NCI-H2196 treated with DMSO at 0.1 percent for 48 hours (cell line): ENCODE results near the gene HOXD9.

Experiments used
- DNase-seq: peaks from one replicate; lab custom pipeline; 2025; ENCODE audit not compliant: unreplicated experiment; lab: John Stamatoyannopoulos, UW

The HOXD9 gene

DNA sequence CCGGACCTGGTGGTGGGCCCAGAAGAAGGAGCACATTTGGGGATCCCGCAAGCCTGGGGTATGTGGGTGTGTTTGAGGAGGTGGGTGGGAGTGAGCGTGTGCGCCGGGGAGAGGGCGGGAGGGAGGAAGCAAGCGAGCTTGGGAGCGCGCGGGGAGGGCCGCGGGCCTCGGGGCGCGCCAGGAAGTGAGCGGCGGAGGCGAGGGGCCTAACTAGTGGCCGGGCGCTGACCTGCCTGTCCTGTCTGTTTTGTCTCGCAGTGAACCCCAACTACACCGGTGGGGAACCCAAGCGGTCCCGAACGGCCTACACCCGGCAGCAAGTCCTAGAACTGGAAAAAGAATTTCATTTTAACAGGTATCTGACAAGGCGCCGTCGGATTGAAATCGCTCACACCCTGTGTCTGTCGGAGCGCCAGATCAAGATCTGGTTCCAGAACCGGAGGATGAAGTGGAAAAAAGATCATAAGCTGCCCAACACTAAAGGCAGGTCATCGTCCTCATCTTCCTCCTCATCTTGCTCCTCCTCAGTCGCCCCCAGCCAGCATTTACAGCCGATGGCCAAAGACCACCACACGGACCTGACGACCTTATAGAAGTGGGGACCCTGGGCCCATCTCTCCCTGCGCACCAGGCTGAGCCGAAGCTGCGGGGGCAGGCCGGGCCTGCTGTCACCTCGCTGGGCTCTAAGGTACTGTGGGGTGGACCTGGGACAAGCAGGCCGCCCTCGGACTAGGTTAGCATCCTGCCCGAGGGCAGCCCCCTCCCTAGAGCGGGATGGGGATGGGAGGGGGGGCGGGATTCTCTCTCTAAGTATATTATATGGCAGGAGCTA lies 30.0 kb downstream of the HOXD9 start:
- no peak for DNase-seq

DNA sequence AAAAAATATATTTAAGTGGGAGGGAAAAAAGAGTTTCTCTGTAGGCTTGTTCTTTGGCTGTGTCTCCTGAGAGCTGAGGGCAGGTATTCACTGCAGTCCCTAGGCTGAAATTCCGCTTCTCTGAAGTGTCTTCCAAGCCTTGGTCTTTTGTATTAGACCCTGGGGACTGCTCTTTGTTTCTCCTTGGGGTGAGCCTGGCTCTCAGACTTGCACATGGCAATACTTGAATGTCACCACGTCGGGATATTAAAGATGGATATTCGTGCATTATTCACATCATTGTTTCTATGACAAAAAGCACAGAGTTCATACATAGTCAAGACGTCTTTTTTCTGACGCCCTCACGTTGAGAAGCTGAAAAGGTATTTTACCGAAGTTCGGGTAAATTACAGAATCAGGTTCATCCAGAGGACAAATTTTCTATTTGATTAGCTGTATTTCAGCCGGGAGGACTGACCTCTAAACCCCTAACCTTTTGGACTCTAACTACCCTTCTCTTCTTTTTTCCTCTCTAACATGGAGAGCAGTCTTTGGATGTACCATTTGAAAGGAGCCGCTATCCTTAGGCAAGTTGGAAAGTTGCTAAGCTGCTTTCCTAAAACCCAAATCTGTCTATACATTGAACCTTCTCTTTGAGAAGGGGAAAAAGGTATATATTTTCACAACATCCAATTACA lies 32.2 kb downstream of the HOXD9 start:
- no peak for DNase-seq

DNA sequence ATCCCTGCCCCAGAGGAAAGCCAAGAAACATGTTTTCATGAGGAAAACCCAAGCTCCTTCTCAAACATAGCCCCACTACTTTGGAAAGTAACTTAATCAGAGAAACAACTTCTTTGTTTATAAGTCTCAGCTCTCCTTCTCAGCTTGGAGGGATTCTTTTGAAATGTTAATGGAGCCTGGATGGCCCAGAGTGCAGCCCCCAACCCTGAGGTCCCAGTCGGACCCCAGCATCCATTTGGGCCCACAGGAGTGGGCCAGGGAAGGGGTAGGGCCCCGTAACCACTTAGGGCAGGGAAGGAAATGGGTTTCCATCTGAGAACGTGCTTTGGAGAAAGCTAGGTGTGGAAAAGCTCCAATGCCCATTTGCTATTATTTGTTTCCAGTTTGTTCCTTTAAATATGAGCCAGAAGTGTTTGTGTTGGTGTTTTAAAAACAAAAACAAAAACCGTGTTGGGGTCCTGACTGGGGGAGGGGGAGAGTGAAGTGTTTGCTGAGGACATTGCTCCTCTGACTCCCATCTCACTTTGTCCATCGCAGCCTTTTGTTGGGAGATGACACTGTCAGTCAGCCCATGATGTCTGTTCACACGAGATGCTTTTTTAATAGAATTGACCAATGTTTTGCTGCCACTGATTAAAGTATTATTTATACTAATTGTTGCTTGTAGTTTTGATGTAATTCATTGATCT lies 33.0 kb downstream of the HOXD9 start:
- DNase-seq = no peak

DNA sequence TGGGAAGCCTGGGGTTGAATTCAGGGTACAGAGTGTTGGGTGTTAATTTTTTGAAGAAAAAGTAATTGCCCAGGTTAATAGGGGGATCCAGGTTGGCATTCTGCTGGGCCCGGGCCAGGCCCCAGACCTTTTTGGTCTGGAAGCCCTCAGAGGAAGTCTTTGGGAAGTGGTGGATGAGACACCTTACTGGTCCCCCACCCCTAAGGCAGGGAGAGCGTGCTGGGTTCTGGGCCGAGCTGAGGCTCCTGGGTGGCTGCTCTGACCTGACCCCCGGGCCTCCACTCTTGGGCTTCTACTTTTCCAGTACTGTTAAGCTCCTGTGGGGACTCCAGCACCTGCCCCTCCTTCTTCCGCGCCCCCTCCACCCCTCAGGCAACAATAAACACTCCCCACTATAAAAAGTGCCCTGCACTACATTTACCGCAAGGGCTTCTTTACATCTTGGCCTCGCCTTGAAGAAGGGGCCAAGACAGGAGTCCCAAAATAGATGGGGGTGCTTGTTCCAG lies 33.8 kb downstream of the HOXD9 start:
- DNase-seq = no peak

DNA sequence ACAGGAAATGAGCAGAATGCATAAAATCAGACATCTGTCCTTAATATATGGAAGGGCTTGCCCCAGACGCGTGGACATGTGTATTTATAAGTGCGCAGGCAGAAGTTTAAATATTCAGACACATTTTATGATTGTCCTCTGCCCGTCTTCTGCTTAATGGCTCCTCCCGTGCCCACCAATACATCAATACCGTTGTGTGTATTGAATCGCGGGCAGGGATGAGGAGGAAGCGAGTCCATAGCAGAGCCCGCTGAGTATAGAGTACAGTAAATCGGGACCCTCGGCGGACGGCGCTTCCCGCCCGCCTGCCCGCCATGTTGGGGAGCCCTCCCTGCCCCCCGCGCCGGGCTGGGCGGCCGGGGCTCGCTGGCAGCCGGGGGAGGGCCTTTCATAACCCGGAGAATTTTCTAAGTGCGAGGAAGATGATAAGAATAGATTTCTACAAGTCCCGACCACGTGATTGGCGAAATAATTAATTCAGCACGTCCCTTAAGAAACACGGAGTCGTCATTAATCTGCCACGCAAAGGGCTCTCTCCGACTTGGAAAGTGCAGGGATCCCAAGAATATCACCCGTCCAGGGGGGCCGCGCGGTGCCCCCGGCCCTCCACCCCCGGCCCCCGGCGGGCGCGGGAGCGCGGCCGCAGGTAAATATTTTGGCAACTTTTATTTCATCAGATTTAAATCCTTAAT lies 34.4 kb downstream of the HOXD9 start, which contains the start of gene HOXD3:
Gene HOXD3 (plus strand): TSS at position 501 of the 692 bp plus-strand sequence. CDS start 11,808 bp downstream, outside the sequence.
- no peak for DNase-seq

DNA sequence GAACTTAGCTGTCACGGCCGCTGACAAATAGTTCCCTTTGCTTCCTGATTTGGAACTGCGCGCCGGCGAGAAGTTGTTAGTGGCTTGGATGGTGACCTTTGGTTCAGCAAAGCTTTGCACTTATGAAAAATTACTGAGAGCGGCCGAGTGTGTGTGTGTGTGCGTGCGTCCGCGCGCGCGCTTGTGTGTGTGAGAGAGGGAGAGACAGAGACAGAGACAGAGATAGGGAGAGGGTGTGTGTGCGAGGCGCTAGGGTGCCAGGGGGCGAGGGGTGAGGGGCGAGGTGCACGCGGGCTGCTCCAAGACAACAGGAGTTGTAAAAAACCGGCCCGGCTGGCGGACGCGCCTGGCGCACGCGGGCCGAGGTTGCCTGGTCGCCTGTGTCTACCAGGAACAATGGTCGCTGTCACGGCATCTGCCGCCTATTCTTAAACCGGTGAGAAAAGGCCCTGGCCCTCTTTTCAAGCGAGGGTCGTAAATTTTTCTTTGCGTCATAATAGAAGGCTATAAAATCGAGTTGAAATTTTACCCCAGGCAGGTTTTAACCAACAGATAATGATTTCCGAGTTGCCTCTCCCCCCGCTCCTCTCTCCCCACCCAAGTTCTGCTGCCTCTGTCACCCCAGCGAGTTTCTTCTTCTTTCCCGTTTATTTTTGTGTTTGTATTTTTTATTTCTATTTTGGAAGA lies 35.1 kb downstream of the HOXD9 start:
- DNase-seq = no peak

DNA sequence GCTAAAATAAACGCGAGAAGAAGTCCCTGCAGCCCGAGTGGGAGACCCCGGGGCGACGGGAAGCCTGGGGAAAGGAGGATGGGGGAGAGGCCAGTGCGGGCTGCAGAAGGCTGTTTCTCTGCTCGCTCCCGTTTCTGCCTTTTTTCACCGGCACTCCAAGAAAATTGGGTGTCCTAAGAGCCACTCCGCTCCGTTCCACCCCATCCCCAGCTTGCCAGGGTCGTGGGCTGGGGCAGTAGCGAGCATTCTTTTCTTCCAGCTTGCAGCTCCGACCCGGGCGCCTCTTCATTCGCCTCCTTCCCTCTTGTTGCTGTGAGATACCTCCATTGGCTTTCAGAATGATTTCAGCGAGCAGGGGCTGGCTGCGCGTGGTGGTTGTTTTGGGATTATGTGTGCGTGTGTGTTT lies 35.7 kb downstream of the HOXD9 start:
- no peak for DNase-seq

DNA sequence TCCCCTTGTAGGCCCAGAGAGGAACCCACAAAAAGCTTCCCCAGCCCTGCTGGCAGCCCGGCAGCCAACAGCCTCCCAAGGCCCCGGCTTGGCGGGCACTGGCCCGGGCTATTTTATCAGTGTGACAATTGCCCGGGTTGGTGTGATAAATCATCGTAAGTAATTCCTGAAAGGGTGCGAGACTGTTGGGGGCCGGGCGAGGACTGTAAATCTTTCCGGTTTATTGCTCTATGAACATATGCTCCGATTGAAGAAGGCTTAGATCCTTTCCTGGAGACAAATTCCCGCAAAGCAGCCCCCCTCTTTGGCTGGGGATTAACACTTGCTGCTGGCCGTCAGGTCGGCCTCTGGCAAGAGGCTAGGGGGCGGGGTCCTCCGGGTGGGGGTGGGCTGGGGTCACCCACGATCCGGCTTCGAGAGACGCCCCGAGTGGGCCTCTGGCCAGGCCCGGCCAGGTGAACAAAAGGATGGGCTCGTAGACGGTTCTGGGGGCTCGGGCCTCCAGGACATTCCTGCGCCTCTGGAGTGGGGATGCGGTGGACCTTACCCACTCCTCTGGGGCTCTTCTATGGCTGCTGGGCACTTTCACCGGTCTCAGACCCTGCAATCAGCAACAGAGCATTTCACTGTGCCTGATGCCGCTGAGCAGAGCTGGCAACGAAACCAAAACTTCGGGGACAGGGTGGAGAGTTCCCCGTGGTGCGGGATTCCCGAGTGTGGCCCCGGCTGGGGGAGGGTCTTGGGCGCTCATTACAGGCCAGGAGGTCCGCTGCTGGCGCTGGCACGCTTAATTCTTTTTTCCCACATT lies 36.5 kb downstream of the HOXD9 start:
- DNase-seq = no peak

DNA sequence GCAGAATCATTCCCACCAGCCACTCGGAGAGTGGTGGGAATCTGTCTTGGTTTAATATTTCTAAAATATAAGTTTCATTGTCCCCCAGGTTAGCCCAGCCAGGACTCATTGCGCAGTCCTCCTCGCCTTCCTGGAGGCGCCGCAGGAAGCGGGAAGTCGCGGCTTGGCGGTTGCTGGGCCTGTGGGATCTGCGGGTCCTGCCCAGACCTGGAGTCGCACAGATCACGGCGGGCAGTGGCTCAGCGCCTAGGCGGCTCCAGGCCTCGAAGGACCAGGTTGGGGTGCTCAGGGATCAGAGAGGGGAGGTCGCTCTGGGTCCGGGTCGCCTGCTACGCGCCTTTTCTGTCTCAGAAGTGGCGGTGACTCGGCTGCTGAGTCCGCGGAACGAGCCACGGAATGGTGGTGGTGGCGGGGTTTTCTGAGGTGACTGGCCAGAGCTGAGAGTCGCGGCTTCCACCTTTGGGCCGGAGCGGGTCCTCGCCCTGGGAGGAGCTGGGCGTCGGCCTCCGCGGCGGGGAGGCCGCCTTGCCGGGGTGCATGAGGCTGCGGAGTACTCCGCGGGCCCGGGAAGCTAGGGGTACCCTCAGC lies 37.2 kb downstream of the HOXD9 start:
- no peak for DNase-seq

DNA sequence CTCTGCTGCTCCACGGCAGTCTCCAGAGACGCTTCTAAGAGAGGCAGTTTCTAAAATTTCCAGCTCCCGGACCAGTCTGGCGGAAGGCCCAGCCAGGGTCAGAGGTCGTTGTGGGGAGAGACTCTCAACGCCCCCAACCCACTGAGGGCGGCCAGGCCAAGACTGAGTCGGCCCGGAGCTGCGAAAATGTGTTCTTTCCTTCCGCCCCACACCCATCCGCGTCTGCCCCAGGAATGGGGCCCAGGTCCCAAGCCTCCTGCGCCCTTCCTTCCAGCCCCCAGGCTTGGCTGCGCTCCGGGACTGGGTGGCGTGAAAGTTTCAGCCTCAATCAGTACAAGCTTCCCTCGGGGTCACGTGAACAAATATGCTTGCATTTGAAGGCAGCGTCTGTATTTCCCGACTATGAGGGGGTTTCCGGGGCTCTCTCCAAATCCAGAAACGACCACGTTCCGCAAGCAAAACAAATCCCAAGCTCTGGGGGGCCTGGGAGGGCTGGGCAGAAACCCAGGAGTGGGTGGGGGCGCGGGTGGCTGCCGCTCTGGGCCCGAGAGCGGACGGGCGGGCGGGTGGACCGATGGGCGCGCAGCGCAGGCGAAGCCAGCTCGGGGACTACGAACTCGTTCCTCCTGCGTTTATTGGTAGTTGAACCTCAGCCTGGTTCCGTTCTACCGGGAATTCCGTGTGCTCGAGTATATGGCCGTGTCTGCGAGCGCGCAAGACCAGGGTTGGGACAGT lies 37.9 kb downstream of the HOXD9 start:
- DNase-seq = no peak

DNA sequence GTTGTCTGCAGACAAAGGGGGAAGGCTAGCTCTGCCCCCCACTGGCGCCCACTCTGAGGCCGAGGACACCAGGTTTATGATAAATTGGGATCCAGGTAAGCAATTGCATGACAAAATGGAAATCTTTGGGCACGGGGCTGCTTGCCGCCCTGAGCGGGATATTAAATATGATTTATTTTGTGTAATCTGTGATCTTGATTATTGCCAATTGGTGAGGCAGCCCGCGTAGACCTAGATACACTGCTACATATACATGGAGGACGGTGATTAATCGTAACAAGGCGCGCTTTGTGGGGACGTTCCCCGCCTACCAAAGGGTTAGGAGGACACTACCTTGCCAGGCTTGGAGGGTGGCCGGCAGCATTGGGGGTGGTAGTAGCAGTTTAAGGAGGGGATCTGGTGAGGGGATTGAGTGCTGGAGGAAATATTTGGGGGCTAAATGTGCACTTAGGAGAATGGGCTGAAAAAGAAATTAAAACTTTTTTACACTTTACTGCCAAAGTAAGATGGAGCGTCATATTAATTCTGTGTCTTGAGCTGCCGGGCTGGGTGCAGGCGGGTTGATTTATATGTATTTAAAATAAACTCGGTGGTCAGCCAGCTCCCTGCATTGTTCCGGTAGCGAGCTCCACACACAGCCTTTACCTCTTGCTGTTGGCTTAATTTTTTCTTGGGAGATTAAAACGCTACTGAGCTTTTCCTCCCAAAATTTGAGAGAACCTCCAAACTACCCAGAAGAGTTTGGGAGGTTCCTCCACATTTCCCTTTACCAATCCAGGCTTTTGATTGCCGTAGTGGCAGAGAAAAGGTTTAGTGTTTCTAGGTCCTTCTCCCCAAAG lies 38.7 kb downstream of the HOXD9 start:
- no peak for DNase-seq

DNA sequence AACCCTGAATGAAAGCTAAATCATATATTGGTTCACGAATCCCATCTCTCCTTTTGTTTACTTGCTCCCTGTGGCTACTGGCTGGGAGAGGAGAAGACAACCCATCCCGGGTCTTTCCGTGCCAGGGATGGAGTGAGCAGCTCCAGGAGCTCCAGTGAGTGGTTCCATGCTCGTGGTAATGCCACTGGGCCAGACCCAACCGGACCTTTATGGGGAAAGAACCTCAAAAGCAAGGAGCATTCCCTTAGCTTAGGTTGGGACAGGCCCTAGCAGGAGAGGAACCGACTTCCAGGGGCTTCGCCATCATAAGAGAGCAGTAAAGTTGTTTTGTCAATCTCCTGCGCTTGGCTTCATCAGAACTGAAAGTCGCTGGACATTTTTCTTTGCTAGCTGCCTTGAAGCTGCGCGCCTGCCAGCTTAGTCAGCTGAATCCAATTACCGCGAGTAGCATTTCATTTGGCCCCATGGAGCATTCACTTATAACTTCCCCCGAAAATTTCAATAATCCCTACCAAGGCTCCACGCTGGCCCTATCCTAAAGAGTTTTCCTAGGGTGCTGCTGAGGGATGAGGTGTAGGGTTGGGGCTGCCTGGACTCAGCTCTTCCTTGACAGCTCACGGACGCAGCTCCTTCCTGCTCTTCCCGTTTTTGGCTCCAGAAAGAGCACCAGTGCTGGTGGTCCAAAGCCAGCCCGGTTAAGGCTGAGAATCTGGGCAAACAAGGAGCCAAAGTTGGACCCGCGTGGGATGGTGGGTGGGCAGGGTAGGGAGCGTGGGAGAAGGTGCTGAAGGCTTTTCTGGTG lies 39.5 kb downstream of the HOXD9 start:
- no peak for DNase-seq

DNA sequence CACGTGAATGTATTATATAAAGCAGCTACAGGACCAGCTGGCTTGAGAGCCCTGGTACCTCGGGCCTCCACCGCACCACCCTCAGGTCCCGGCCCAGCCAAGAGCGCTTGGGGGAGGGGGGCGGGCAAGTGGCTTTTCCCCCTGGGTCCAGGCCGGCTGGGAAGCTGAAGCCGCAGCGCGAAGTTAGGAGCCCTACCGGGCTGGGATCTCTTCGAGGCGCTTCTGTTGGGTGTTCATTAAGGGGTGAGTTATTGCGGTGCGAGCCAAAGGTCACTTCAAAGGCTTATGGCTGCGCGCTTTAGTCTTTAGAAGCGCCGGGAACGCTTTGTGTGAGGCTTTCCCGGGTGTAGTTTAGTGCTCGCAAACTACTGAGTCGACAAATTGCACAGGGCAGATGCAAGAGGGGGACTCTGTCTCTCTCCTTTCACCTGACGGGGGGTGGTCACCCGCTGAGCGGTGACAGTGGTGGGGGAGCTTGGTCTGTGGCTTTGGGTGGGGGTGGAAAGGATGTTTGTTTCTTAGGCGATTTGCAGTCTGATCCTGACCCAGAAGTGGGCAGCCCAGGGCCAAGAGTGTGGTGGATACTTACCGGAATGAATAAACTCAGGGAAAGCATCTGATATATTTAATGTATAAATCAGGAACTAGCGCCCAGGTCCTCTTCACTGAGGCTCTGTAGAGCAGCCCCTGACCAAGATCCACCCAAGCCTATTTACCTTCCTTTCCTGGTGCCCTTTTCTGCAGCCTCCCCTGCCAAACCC lies 40.6 kb downstream of the HOXD9 start:
- DNase-seq = no peak

DNA sequence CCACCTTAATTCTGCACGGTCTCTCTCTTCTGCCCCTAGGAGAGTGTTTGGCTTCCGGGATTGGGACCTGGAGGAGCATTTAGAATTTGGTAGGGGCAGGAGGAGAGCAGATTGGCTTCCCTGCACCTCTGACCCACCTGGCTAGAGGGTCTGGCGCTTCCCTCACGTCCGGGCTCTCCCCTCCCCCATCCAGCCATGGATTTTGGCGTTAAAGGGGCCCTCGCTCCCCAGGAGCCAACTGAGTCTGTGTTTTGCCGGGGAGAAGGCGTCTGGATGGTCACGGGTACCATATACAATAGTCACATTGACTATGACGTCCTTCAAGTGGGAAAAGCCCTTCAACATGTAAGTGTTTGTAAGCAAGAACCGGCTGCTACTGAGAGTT lies 41.1 kb downstream of the HOXD9 start:
- DNase-seq = no peak

DNA sequence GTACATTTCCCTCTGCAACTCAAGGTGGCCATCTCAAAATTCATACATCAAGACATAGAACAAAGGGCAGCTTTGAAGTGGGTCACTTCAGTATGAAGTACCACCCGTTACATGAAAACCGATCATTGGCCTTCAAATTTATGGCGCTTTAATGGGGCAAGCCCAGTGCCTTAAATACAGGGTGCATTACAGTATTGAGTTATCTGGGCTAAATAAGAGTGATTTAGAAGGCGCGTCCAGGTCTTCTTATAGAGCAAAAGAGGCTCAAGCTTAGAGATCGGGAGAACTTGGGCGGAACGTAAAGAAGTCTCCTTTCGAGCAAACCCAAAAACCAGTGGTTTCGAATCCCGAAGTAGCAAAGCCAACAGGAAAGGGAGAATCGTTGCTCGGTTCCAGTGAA lies 41.7 kb downstream of the HOXD9 start:
- no peak for DNase-seq
